Measurements from ENCODE around the gene MT1G.
A peak's percentile ranks its signal among the peaks of the same experiment; 100 is the strongest.
"Not testable (repeated sequence)": the region's sequence is repeated elsewhere in the genome, so short reads cannot be mapped to it uniquely, and the experiment has no call there.

MT1G gene

GRCh38 chr16:56667581-56668571 lies at the start of gene MT1G:
Gene MT1G (minus strand): TSS chr16:56668065. CDS start chr16:56667993, 72 bp downstream.
- DNase-seq: peak; percentile 65

GRCh38 chr16:56717532-56717931 lies 49.7 kb upstream of the MT1G start:
- not testable (repeated sequence) for DNase-seq

GRCh38 chr16:56716761-56717160 lies 48.9 kb upstream of the MT1G start:
- no peak for DNase-seq

GRCh38 chr16:56715126-56715525 lies 47.3 kb upstream of the MT1G start:
- DNase-seq: no peak

- DNase-seq: no peak
Measured at GRCh38 chr16:56713794-56714193, 45.9 kb upstream of the MT1G start.

GRCh38 chr16:56711862-56712261 lies 44.0 kb upstream of the MT1G start:
- DNase-seq: no peak

- no peak for DNase-seq
Measured at GRCh38 chr16:56710181-56710737, 42.4 kb upstream of the MT1G start.

- DNase-seq: no peak
Measured at GRCh38 chr16:56709443-56710040, 41.7 kb upstream of the MT1G start.

- DNase-seq: no peak
Measured at GRCh38 chr16:56708525-56709442, 40.9 kb upstream of the MT1G start.

GRCh38 chr16:56702836-56703235 lies 35.0 kb upstream of the MT1G start:
- DNase-seq: no peak

GRCh38 chr16:56701534-56701933 lies 33.7 kb upstream of the MT1G start:
- no peak for DNase-seq

GRCh38 chr16:56700631-56701030 lies 32.8 kb upstream of the MT1G start:
- no peak for DNase-seq

GRCh38 chr16:56700195-56700594 lies 32.3 kb upstream of the MT1G start:
- DNase-seq: no peak

GRCh38 chr16:56697456-56698155 lies 29.7 kb upstream of the MT1G start:
- DNase-seq: no peak

GRCh38 chr16:56695246-56695645 lies 27.4 kb upstream of the MT1G start:
- no peak for DNase-seq

GRCh38 chr16:56691885-56692284 lies 24.0 kb upstream of the MT1G start:
- DNase-seq: no peak

- no peak for DNase-seq
Measured at GRCh38 chr16:56690420-56691122, 22.7 kb upstream of the MT1G start.

- no peak for DNase-seq
Measured at GRCh38 chr16:56689171-56689570, 21.3 kb upstream of the MT1G start.

GRCh38 chr16:56688762-56689161 lies 20.9 kb upstream of the MT1G start:
- DNase-seq: no peak

GRCh38 chr16:56686758-56687157 lies 18.9 kb upstream of the MT1G start:
- no peak for DNase-seq

GRCh38 chr16:56684926-56685590 lies 17.2 kb upstream of the MT1G start:
- no peak for DNase-seq

Measured in NCI-H510A (cell line).